A549 treated with AZD9567 at 1 μM for 4 hours (cell line): ENCODE measurements around the gene PCGF3. TPM values are rescaled to one million over a fixed set of nuclear protein-coding genes. Genes with fewer than 3 reads are reported as not detected.

Experiments used
- total RNA-seq: library from RNA; stranded (reverse); fragments of 200-300 nt; extraction: Qiagen RNA extraction; gene quantifications from 5 replicates; pipeline ENCODE4 v1.2.3, GENCODE V29; 2022; ENCODE audit not compliant: insufficient read depth

The PCGF3 gene, protein sequence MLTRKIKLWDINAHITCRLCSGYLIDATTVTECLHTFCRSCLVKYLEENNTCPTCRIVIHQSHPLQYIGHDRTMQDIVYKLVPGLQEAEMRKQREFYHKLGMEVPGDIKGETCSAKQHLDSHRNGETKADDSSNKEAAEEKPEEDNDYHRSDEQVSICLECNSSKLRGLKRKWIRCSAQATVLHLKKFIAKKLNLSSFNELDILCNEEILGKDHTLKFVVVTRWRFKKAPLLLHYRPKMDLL
- 17.4 to 23.5 TPM (median 19.9 TPM) in 5 replicates for total RNA-seq

DNA sequence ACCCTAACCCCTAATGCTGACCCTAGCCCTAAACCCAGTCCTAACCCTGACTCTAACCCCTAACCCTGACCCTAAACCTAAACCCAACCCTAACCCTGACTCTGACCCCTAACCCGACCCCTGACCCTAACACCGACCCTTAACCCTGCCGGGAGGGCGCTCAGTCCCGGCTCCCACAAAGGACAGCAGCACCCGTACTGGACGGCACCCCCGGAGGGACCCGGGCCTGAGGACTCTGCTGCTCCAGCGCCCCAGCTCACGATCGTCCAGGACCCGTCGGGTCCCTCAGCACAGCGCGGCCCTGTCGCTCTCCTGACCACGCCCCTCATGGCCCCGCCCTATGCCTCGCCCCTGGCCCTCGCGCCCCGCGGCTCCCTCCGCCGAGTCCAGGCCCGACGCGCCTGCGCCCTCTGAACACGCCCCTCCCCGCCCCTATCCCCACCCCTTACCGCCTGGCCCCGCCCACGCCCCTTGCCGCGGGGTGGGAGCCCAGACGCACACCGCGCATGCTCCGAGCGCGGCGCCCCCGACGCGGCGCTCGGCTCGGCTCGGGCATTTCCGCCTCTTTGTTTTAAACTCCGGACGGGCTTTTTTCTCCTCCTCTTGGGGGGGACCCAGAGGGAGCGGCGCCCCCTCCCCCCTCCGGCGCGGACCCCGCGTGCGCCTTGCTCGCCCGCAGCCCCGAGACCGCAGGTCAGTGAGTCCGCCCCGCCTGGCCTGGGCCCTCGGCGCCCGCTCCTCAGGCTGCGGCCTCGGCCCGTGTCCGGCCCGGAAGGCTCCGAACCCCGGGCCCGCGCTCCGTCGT lies at the start of gene PCGF3:
Gene PCGF3, plus strand, starts transcription at position 555 of the 805 bp plus-strand sequence. CDS start 27,849 bp downstream, outside the sequence.

GRCh38 chr4:674172-675035 lies 31.2 kb upstream of the PCGF3 start, which contains the start of the genes ATP5ME and MYL5:
TSS of gene ATP5ME (minus strand) at chr4:674276. CDS start at chr4:674247, 29 bp downstream.
TSS of gene MYL5 (plus strand) at chr4:674542. CDS start at chr4:678027, 3,485 bp downstream.

GRCh38 chr4:688854-689681 lies 16.6 kb upstream of the PCGF3 start, which contains the start of gene SLC49A3:
TSS of gene SLC49A3 (minus strand) at chr4:689151. CDS start at chr4:689127, 24 bp downstream.

Other genes with a start within 250 kb of the PCGF3 start
- gene ZNF721, start 206.7 kb upstream of the PCGF3 start, total RNA-seq: 12.5 to 19.6 TPM (median 14.8 TPM) in 5 replicates
- 16.8 to 26.5 TPM (median 26.2 TPM) in 5 replicates for gene PIGG, start 206.6 kb upstream of the PCGF3 start, total RNA-seq
- gene TMEM271, start 129.5 kb upstream of the PCGF3 start, total RNA-seq: not detected in 5 replicates
- not detected in 5 replicates for gene PDE6B, start 80.3 kb upstream of the PCGF3 start, total RNA-seq
- gene ATP5ME, start 31.6 kb upstream of the PCGF3 start, total RNA-seq: 375 to 514 TPM (median 381 TPM) in 5 replicates
- 10.0 to 15.4 TPM (median 12.8 TPM) in 5 replicates for gene MYL5, start 31.3 kb upstream of the PCGF3 start, total RNA-seq
- 0.22 to 0.31 TPM (median 0.25 TPM) in 4 of 5 replicates, not detected in the other for gene SLC49A3, start 16.7 kb upstream of the PCGF3 start, total RNA-seq
- gene CPLX1, start 120.3 kb downstream of the PCGF3 start, total RNA-seq: 0.41 to 1.0 TPM (median 0.55 TPM) in 4 of 5 replicates, not detected in the other
- 36.3 to 55.2 TPM (median 49.9 TPM) in 5 replicates for gene GAK, start 226.5 kb downstream of the PCGF3 start, total RNA-seq
- 6.9 to 11.8 TPM (median 10.1 TPM) in 5 replicates for gene TMEM175, start 226.6 kb downstream of the PCGF3 start, total RNA-seq